Type B pancreatic cell (in vitro differentiated cells): ENCODE measurements around the gene PIN1. TPM values are rescaled to one million over a fixed set of nuclear protein-coding genes. Genes with fewer than 3 reads are reported as not detected.
"Not testable (repeated sequence)": the region's sequence is repeated elsewhere in the genome, so short reads cannot be mapped to it uniquely, and the experiment has no call there.

ENCODE experiments used
- DNase-seq: peaks from one replicate; pipeline ENCODE4 v3.0.0; 2021; ENCODE audit warnings: mixed read lengths; ENCODE audit not compliant: unreplicated experiment; ENCODE audit errors: extremely low spot score
- H3K27ac Mint-ChIP-seq: 2 replicates; pipeline ENCODE4 v1.8.0; 2021; ENCODE audit warnings: mild to moderate bottlenecking, mixed read lengths
- H3K27me3 Mint-ChIP-seq: 2 replicates; pipeline ENCODE4 v1.8.0; 2021; ENCODE audit warnings: mixed read lengths
- H3K36me3 Mint-ChIP-seq: 2 replicates; pipeline ENCODE4 v1.8.0; 2021; ENCODE audit warnings: mixed read lengths
- H3K4me1 Mint-ChIP-seq: one replicate; pipeline ENCODE4 v1.8.0; 2021; ENCODE audit warnings: mixed read lengths; ENCODE audit not compliant: unreplicated experiment
- H3K4me3 Mint-ChIP-seq: 2 replicates; pipeline ENCODE4 v1.8.0; 2021; ENCODE audit warnings: mild to moderate bottlenecking, mixed read lengths
- H3K9me3 Mint-ChIP-seq: 2 replicates; pipeline ENCODE4 v1.8.0; 2021; ENCODE audit warnings: mixed read lengths
- total RNA-seq: library from RNA; stranded (reverse); gene quantifications from 2 replicates; pipeline ENCODE4 v1.2.1, GENCODE V29; 2021; ENCODE audit warnings: low replicate concordance
- TF ChIP-seq, protein P1 (sequence below): fragments of 200-600 bp; sonication (generic); conservative IDR thresholded peaks from 2 replicates; pipeline ENCODE4 v1.5.0; 2021; ENCODE audit warnings: antibody characterized with exemption, mild to moderate bottlenecking

PIN1 gene
- total RNA-seq, 1 donor from 2014 or later = 69.6 TPM

DNA sequence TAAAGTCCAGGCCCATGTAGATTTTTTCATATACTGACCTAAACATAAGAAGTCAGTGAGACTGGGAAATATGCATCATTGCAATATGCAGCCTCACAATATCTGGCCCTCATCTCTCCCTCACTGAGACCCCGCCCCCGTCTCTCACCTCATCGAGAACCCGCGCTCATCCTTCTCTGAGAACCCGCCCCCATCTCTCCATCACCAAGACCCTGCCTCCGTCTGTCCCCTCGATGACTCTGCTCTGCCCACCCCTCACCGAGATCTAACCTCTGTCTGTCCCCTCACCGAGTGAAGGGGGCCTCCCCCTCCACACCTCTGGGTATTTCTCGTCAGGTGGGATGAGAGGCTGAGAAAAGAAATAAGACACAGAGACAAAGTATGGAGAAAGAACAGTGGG, 46.1 kb upstream of the PIN1 start:
- Mint-ChIP-seq H3K4me1 (peaks cover 35% of the 10 kb centered on the region), H3K27me3 (no peaks in the 10 kb centered on the region), H3K27ac (peak overlapping the region; percentile 82), H3K9me3 (no peaks in the 10 kb centered on the region), H3K36me3 (no peaks in the 10 kb centered on the region), H3K4me3 (peak overlapping the region; percentile 81)
- DNase-seq = no peak
- TF ChIP-seq, protein P1, sequence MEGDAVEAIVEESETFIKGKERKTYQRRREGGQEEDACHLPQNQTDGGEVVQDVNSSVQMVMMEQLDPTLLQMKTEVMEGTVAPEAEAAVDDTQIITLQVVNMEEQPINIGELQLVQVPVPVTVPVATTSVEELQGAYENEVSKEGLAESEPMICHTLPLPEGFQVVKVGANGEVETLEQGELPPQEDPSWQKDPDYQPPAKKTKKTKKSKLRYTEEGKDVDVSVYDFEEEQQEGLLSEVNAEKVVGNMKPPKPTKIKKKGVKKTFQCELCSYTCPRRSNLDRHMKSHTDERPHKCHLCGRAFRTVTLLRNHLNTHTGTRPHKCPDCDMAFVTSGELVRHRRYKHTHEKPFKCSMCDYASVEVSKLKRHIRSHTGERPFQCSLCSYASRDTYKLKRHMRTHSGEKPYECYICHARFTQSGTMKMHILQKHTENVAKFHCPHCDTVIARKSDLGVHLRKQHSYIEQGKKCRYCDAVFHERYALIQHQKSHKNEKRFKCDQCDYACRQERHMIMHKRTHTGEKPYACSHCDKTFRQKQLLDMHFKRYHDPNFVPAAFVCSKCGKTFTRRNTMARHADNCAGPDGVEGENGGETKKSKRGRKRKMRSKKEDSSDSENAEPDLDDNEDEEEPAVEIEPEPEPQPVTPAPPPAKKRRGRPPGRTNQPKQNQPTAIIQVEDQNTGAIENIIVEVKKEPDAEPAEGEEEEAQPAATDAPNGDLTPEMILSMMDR = no peak

DNA sequence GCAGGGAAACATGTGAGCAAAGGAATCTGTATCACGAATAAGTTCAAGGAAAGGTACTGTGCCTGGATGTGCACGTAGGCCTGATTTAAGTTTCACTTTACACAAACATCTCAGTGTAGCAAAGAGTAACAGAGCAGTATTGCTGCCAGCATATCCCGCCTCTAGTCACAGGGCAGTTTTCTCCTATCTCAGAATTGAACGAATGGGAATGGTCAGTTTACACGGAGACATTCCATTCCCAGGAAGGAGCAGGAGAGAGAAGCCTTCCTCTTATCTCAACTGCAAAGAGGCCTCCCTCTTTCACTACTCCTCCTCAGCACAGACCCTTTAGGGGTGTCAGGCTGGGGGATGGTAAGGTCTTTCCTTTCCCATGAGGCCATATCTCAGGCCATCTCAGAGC, 45.5 kb upstream of the PIN1 start:
- not testable (repeated sequence) for H3K9me3 Mint-ChIP-seq, DNase-seq, H3K36me3 Mint-ChIP-seq, H3K27me3 Mint-ChIP-seq
- peaks cover 30% of the 10 kb centered on the region for H3K4me1 Mint-ChIP-seq
- peak overlapping the region; percentile 82 for H3K27ac Mint-ChIP-seq
- H3K4me3 Mint-ChIP-seq = peak overlapping the region; percentile 81

DNA sequence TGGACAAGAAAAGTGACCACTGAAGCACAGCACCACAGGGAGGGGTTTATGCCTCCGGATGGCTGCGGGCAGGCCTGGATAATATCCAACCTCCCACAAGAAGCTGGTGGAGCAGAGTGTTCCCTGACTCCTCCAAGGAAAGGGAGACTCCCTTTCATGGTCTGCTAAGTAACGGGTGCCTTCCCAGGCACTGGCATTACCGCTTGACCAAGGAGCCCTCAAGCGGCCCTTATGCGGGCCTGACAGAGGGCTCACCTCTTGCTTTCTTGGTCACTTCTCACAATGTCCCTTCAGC, 44.1 kb upstream of the PIN1 start:
- H3K9me3 Mint-ChIP-seq, H3K36me3 Mint-ChIP-seq, DNase-seq, H3K27me3 Mint-ChIP-seq: not testable (repeated sequence)
- H3K27ac Mint-ChIP-seq = peak overlapping the region; percentile 93
- peaks cover 27% of the 10 kb centered on the region for H3K4me1 Mint-ChIP-seq
- H3K4me3 Mint-ChIP-seq = peak overlapping the region; percentile 57

DNA sequence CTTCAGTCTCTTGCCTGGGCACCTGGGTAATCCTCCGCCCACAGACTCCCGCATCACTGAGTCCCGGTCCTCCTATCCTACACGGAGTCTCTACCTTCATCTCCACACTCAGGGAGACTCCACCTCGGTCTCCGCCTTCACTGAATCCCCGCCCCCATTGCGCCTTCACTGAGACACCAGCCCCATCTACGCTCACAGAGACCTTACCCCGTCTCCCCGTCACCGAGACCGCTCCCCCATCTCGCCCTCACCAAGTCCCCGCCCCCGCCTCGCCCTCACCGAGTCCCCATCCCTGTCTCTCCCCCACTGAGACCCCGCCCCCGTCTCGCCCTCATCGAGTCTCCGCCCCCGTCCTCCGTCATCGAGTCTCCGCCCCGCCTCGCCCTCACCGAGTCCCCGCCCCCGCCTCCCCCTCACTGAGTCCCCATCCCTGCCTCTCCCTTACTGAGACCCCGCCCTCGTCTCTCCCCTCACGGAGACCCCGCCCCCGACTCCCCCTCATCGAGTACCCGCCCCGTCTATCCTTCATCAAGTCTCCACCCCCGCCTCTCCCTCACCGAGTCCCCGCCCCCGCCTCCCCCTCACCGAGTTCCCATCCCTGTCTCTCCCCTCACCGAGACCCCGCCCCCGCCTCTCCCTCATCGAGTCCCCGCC, 43.4 kb upstream of the PIN1 start:
- H3K27ac Mint-ChIP-seq = peak overlapping the region; percentile 93
- peaks cover 32% of the 10 kb centered on the region for H3K4me1 Mint-ChIP-seq
- H3K36me3 Mint-ChIP-seq = no peaks in the 10 kb centered on the region
- no peaks in the 10 kb centered on the region for H3K9me3 Mint-ChIP-seq
- H3K4me3 Mint-ChIP-seq = peak overlapping the region; percentile 93
- no peaks in the 10 kb centered on the region for H3K27me3 Mint-ChIP-seq
- TF ChIP-seq, protein P1 = no peak
- peak; percentile 93 for DNase-seq

DNA sequence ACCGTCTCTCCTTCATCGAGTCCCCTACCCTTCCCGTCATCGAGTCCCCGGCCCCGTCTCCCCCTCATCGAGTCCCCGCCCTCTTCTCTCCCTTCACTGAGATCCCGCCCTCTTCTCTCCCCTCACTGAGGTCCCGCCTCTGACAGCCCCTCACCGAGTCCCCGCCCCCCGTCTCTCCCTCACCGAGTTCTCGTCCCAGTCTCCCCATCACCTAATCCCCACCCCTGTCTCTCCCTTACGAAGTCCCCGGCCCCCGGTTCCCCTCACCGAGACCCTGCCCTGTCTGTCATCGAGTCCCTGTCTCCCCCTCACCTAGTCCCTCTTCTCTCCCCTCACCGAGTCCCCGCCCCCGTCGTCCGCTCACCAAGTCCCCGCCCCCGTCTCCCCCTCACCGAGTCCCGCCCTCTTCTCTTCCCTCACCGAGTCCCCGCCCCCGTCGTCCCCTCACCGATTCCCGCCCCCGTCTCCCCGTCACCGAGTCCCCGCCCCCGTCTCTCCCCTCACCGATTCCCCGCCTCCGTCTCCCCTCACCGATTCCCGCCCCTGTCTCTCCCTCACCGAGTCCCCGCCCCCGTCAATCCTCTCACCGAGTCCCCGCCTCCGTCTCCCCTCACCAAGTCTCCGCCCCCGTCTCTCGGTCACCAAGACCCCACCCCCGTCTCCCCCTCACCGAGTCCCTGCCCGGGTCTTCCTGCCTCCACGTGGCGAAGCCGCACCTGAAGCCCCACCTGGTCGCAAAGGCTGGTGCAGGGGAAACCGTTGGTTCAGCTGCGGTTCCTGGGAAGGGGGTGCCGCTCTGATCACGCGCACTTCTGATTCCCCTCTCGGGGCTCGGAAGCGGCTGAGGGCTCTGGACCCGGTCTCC, 42.7 kb upstream of the PIN1 start:
- H3K4me1 Mint-ChIP-seq = peaks cover 32% of the 10 kb centered on the region
- H3K27ac Mint-ChIP-seq = peak overlapping the region; percentile 93
- peak overlapping the region; percentile 93 for H3K4me3 Mint-ChIP-seq
- peak; percentile 92 for DNase-seq
- TF ChIP-seq, protein P1 = no peak
- H3K9me3 Mint-ChIP-seq = no peaks in the 10 kb centered on the region
- no peaks in the 10 kb centered on the region for H3K36me3 Mint-ChIP-seq
- H3K27me3 Mint-ChIP-seq = no peaks in the 10 kb centered on the region

DNA sequence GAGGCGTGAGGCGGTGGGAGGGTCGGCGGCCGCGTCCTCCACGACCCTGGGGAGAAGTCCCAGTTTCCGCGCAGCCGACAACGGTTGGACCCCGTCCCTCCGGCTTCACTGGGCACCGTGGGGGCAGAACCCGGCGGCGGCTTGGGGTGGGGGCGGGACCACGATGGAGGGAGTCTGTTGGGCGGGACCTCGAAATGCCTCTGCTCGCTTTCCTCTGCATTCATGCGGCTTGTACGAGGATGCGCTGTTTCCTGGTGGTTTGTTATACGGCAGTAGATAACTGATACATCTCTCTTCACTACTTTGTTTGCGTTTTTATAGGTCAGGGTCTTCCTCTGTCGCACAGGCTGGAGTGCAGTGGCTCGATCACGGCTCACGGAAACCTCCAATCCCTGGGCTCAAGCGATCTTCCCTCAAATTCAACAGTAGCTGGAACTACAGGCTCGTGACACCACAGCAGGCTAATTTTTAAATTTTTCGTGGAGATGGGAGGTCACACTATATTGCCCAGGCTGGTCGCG, 42.0 kb upstream of the PIN1 start:
- H3K27me3 Mint-ChIP-seq = no peaks in the 10 kb centered on the region
- H3K9me3 Mint-ChIP-seq = no peaks in the 10 kb centered on the region
- H3K27ac Mint-ChIP-seq = peak overlapping the region; percentile 93
- TF ChIP-seq, protein P1 = no peak
- peaks cover 32% of the 10 kb centered on the region for H3K4me1 Mint-ChIP-seq
- DNase-seq = no peak
- H3K36me3 Mint-ChIP-seq = no peaks in the 10 kb centered on the region
- H3K4me3 Mint-ChIP-seq = peak overlapping the region; percentile 93
